Measurements from ENCODE around the gene PPM1E.
"Not testable (repeated sequence)": the region's sequence is repeated elsewhere in the genome, so short reads cannot be mapped to it uniquely, and the experiment has no call there.

The PPM1E gene

DNA sequence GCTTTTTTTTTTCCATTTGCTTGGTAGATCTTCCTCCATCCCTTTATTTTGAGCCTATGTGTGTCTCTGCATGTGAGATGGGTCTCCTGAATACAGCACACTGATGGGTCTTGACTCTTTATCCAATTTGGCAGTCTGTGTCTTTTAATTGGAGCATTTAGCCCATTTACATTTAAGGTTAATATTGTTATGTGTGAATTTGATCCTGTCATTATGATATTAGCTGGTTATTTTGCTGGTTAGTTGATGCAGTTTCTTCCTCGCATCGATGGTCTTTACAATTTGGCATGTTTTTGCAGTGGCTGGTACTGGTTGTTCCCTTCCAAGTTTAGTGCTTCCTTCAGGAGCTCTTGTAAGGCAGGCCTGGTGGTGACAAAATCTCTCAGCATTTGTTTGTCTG, 94.5 kb downstream of the PPM1E start:
- not testable (repeated sequence) for DNase-seq

DNA sequence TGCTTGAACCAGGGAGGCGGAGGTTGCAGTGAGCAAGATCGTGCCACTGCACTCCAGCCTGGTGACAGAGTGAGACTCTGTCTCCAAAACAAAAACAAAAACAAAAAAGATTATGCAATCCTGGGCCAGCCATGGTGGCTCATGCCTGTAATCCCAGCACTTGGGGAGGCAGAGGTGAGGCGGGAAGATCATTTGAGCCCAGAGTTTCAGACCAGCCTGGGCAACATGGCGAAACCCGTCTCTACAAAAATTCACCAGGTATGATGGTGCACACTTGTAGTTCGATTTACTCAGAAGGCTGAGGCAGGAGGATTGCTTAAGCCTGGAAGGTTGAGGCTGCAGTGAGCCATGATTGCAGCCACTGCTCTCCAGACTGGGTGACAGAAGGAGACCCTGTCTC, 109.6 kb downstream of the PPM1E start:
- DNase-seq: no peak

DNA sequence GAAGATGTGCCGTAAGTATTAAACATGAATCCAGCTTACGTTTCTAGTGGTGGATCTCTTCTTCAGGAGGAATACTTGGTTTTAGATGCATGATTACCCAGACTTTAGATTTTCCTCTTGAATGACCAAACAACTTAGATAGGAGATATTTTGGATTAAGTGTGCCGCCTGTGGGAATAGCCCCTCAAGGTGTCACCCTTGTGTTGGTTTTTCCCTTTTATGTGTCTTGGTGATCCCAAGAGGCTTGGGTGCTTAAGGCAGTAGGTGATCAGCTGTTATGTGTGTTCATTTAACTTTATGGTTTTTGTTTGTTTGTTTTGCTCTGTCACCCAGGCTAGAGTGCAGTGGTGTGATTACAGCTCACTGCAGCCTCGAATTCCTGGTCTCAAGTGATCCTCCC, 115.1 kb downstream of the PPM1E start:
- no peak for DNase-seq

- no peak for DNase-seq
These were observed 118.3 kb downstream of the PPM1E start for GRCh38 chr17:58873926-58874325.

- DNase-seq: no peak
These were observed 119.6 kb downstream of the PPM1E start for GRCh38 chr17:58875261-58875660.

GRCh38 chr17:58884161-58884560, 128.5 kb downstream of the PPM1E start:
- DNase-seq: no peak

- no peak for DNase-seq
These were observed 130.9 kb downstream of the PPM1E start for GRCh38 chr17:58886514-58886913.

DNA sequence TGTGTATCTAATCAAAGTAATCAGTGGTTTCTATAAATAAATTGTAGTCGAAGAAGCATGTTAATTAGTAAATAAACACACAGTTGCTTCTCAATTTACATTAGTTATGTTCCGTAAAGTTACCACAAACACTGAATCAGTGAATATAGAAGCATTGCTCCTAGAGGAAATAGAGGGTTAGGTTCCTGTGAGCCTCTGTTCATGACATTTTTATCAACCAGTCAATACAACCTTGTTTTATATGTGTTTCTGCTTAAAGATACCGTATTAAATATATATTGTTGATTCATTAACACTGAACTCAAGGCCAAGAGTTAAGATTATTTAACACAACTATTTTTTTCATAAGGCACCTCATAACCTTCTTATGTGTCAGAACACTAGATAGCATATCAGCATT, 134.3 kb downstream of the PPM1E start:
- no peak for DNase-seq

DNA sequence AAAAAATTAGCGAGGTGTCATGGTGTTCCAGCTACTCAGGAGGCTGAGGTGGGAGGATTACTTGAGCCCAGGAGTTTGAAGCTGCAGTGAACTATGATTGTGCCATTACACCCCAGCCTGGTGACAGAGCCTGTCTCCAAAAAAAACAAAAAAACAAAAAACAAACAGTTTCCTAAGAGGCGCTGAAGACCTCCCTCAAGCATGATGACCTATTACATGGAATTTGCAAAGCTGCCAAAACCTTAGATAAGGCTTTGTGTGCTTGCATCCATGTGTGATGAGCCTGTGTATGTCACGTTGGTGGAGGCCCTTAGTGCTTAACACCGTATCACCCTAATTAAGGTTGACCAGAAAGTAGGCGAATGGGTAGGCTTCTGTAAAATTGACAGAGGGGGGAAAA, 143.5 kb downstream of the PPM1E start:
- DNase-seq: no peak

- DNase-seq: no peak
These were observed 146.7 kb downstream of the PPM1E start for GRCh38 chr17:58902322-58902721.

DNA sequence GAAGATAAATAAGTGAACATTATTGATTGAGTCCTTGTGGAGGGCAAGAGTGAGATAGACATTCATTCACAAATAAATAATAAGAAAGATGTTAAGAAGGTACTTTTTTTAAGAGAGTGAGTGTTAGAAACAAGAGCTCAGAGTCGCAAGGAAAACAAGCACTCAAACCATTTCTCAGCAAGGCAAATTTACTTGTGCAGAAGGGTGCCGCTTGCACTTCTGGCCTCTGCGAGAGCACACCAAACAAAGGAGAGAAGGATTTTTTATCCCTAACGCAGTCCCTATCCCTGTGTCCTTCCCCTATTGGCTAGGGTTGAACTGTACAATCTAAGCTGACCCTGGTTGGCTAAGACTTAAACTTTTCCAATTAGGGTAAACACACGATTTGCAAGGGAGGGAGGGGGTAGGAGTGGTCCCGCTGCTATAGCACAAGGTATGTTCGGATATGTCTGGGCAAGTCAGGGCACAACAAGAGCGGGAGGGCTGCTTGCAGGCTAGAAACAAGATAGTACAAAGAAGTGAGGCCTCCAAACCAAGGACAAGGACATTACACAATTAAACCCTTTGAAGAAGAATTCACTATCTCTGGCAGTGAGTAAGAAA, 156.2 kb downstream of the PPM1E start:
- no peak for DNase-seq

DNA sequence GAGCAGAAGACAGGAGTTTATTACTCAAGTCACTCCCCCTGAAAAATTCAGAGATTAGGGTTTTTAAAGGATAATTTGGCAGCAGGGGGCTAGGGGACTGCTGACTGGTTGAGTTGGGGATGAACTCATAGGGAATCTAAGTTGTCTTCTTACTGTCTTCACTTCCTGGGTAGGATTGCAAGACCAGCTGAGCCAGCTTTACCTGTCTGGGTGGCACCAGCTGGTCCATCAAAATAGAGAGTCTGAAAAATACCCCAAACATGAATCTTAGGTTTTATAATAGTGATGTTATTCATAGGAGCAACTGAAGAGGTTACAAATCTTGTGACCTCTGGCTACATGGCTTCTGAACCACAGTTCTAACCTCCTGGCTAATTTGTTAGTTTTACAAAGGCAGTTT, 157.9 kb downstream of the PPM1E start:
- no peak for DNase-seq

DNA sequence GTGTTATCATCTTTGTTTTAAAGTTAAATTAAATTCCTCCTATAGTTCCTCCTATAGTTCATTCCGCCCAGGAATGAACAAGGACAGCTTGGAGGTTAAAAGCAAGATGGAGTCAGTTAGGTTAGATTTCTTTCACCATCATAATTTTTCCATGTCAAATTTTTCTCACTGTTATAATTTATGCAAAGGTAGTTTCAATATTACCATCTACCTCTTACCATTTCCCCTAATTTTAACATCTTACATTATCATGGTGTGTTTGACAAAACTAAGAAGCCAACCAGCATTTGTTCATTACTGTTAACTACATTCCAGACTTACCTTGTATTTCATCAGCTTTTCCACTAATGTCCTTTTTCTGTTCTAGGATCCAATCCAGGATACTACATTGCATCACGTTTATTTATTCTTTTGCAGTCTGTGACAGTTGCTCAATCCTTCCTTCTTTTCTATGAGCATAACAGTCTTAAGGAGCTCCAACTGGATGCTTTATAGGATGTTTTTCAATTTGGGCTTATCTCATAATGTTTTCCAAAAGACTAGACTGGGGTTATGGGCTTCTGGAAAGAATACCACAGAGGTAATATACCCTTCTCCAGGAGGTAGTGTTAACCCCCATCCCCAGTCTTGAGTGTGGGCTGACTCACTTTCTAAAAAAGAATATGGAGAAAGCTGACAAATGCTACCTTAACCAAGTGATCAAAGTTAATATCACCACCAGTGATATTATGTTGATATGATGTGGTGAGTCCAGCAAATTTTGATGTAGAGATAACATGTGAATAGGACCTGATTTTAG, 158.5 kb downstream of the PPM1E start:
- DNase-seq: no peak

DNA sequence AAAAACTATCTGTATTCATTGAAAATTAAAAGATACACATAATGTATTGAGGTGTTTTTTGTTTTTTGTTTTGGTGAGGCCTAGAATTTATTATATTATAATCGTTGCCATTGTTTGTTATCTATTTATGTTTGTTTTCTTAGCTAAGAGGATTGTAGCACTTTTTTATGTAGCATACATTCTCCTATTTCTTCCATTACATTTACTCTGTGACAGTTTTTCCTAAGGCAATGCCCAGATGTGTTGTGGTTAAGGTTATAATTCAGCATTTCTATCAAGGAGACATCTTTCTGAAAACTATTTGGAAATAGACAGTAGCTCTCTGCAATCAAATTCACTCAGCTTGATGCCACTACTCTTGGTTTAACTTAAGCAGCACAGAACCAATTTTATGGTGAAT, 161.6 kb downstream of the PPM1E start:
- DNase-seq: no peak

DNA sequence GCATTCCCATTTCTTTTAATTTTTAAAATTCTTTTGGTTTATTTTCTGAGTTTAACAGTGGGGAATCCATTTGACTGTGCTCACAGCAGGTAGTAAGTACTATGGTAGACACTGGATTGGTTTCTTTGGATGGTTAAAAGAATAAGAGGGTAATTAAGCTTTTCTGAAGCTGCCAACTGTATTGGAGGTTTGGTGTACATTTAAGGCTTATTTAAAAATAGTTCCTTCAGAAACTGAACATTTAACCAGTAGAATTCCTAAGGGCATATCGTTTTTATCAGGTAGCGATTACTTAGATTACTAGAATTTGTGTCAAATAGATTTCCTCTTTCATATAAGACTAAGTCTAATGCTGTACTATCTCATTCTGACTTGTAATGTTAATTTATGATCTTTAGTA, 162.4 kb downstream of the PPM1E start:
- DNase-seq: no peak

DNA sequence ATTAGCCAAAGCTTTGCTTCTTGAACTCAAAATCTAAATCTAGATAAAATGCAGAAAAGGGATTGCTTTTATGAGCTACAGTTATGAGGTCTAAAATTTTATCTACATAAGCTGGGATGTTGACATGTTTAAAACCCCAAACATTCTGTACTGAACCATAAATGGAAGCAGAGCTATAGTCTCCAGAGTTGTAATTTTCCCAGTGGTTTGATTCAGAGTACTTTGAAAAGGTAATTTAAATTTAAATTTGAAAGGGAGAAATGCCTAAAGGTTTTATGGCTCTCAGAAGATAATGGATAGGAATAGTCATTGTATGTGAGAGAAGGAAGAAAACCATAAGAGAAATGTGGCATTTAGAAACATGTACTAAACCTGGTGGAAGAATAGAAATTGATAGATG, 163.2 kb downstream of the PPM1E start:
- no peak for DNase-seq

DNA sequence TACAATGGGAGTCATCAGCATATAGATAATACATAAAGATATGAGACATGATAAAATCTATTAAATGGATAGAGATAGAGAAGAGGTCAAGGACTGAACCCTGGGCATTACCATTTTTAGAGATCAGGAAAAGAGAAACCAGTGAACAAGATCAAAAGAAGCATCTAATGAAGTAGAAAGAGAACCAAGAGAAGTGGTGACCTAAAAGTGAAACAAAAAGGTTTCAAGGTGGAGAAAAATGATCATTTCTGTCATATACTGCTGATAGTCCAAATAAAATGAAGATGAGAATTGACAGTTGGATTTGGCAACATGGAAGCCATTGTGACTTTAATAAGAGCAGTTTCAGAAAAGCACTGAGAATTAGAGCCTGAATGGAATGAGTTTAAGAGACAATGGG, 165.1 kb downstream of the PPM1E start:
- no peak for DNase-seq

DNA sequence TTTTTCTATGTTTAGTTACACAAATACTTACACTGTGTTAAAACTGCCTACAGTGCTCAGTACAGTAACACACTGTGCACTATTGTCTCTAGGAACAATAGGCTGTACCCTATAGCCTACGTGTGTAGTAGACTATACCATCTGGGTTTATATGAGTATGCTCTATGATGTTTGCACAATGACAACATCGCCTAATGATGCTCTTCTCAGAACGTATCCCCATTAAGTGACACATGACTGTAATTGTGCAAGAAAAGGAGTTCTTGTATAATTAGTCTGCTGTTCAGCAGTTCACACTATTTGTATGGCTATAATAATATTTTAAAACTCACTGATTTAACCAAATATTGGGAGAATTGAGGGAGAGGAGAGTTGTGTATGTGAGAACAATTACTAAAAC, 177.3 kb downstream of the PPM1E start:
- no peak for DNase-seq

- DNase-seq: no peak
These were observed 180.6 kb downstream of the PPM1E start for GRCh38 chr17:58936295-58936694.

- no peak for DNase-seq
These were observed 188.5 kb downstream of the PPM1E start for GRCh38 chr17:58944166-58944565.

DNA sequence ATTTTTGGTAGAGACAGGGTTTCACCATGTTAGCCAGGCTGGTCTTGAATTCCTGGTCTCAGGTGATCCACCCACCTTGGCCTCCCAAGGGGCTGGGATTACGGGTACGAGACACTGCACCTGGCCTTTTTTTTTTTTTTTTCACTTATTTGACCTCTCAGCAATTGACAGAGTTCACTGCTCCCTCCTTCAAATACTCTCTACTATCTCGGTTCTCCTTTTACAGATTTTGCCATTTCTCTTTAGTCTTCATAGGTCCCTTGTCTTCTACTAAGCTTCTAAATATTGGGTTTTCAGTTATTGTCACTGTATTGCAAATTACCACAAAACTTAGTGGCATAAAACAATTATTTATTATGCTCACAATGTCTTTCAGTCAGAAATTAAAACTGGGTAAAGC, 191.8 kb downstream of the PPM1E start:
- no peak for DNase-seq

- DNase-seq: no peak
These were observed 192.2 kb downstream of the PPM1E start for GRCh38 chr17:58947824-58948223.

GRCh38 chr17:58954358-58954757, 198.7 kb downstream of the PPM1E start:
- not testable (repeated sequence) for DNase-seq

DNA sequence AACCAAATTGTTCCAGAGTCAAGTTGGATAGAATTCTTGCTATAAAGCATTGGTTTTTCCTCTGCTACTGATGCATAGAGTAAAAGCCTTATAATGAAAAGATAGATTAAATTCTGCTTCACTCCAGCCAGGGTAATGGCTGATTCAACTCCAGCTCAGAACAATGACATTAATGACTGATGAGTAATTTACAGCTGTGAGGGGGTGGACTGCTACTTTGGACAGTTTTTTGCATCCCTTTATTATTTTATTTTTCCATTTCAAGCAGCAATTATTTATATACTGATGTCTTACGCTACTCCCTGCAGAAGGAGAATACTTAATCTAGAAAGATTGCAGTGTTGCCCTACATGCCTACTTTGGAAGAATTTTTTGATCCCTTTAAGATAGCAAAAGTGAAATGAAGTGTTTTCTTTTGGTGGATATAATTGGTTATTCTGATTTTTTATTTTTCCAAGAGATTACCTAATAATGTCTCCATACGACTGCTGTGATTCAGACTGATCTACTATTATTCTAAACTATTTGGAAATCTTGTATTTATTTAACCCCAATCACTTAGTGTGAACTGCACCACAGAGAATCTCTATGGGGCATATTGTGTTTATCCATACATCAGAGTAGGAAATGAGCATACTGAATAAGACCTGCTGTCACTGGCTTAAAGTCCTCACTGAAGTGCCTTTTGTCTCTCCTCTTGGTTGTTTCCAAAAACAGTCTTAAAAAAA, 201.5 kb downstream of the PPM1E start:
- DNase-seq: no peak

All from RPMI8226 (cell line).